LNCAP (cell line): ENCODE results near the gene PARN.

Experiments
- CTCF ChIP-seq: fragments of 450-650 bp; IDR thresholded peaks from 2 replicates; pipeline ENCODE4 v1.5.1; 2017; ENCODE audit warnings: mild to moderate bottlenecking

The PARN gene

GRCh38 chr16:14437426-14437825 is 192.6 kb downstream of the PARN start:
- TF ChIP-seq CTCF = no peak

GRCh38 chr16:14436401-14436955 is 193.6 kb downstream of the PARN start:
- TF ChIP-seq CTCF = no peak

GRCh38 chr16:14434860-14435259 is 195.2 kb downstream of the PARN start:
- TF ChIP-seq CTCF = no peak

GRCh38 chr16:14428043-14428442 is 202.0 kb downstream of the PARN start:
- no peak for TF ChIP-seq CTCF

- no peak for TF ChIP-seq CTCF
Measured at GRCh38 chr16:14427371-14427948, 202.6 kb downstream of the PARN start.

- no peak for TF ChIP-seq CTCF
Measured at GRCh38 chr16:14424595-14424994, 205.5 kb downstream of the PARN start.

- no peak for TF ChIP-seq CTCF
Measured at GRCh38 chr16:14423344-14423743, 206.7 kb downstream of the PARN start.
